Fibroblast of peridontal ligament (primary cell): Measurements from ENCODE around the gene TTC39A.
"Not testable (repeated sequence)": the region's sequence is repeated elsewhere in the genome, so short reads cannot be mapped to it uniquely, and the experiment has no call there.

ENCODE experiments used
- DNase-seq: peaks from one replicate; pipeline ENCODE4 v3.0.0-alpha.2; 2010; ENCODE audit errors: extremely low read depth

Gene TTC39A

GRCh38 chr1:51266791-51267190 lies 63.6 kb downstream of the TTC39A start:
- DNase-seq: no peak

DNA sequence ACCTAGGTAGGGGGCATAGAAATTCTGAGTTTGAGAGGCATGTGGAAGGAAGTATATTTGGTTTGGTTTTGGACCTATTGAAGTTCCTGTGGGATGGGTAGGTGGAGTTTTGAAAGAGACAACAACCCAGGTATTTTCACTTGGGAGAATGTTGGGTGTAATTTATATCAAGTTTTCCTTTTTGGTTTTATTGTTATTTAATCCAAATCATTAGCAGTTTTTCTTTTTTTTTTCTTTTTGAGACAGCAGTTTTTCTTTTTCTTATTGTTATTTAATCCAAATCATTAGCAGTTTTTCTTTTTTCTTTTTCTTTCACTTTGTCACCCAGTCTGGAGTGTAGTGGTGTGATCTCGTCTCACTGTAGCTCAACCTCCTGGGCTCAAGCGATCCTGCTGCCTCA lies 64.2 kb downstream of the TTC39A start:
- DNase-seq: no peak

DNA sequence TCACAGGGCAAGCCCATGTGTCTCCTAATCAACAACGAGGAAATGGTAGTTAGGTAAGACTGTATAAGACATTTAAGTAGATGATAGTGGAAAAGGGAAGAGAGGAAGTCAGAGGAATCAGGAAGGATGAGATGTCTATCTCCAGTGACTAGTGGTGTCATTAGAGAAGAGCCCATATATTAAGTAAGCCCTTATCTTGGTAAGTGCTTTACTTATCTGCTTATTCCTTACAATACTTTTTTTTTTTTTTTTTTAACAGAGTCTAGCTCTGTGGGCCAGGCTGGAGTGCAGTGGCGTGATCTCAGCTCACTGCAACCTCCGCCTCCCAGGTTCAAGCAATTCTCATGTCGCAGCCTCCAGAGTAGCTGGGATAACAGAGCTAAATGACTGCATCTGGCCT lies 64.7 kb downstream of the TTC39A start:
- DNase-seq: no peak

- peak; percentile 96 for DNase-seq
These were observed 65.9 kb downstream of the TTC39A start for GRCh38 chr1:51264451-51264850.

GRCh38 chr1:51263147-51263877 lies 67.0 kb downstream of the TTC39A start:
- DNase-seq: no peak

- no peak for DNase-seq
These were observed 75.0 kb downstream of the TTC39A start for GRCh38 chr1:51255331-51255730.

DNA sequence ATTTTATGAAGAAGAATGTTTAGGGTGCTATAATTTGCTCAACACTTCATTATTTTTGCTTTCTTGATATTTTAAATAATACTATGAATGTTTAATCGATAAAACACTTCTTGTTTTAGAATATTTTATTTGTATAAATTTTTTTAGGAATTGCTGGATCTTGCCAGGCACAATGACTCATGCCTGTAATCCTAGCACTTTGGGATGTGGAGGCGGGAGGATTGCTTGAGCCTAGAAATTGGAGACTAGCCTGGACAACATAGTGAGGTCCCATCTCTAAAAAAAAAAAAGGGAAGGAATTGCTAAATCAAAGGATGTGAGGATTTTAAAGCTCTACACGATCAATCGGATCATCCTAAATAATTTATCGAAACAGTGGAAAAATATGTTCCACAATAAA lies 76.7 kb downstream of the TTC39A start:
- peak; percentile 49 for DNase-seq

DNA sequence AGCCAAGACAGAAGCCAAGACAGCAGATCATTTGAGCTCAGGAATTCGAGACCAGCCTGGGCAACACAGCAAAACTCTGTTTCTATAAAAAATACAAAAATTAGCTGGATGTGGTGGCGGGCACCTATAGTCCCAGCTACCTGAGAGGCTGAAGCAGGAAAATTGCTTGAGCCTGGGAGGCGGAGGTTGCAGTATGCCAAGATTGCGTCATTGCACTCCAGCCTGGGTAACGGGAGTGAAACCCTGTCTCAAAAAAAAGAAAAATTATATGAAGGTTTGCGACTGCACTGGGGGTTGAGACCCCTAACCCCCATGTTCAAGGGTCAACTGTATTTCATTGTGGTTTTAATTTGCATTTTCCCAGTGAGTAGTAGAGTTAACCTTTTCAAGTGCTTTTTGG lies 78.0 kb downstream of the TTC39A start:
- DNase-seq: no peak

DNA sequence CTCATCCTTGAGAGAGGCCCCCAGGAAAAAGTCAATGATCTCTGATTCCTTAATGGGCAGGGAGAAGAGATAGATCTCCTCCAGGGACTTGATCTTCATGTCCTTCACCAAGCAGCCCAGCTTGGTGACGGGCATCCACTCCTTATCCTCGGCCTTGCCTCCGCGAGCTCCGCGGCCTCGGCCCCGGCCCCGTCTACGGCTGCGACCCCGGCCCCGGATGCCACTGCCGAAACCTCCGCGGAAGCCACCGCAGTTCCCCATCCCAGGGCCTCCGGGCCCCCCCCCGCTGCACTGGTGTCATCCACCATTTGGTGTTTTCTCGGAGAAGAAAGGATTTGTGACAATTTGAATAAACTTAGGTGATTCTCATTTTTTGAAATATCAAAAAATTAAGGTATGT lies 79.2 kb downstream of the TTC39A start:
- not testable (repeated sequence) for DNase-seq

DNA sequence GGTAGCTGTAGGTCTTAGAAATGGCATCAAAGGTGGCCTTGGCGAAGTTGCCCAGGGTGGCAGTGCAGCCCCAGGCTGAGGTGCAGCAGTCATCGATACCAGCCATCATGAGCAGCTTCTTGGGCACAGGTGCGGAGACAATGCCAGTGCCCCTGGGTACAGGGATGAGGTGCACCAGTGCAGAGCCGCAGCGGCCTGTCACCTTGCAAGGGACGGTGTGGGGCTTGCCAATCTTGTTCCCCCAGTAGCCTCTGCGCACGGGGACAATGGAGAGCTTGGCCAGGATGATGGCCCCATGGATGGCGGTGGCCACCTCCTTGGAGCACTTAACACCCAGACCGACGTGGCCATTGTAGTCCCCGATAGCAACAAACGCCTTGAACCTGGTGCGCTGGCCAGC lies 79.6 kb downstream of the TTC39A start:
- DNase-seq: not testable (repeated sequence)

GRCh38 chr1:51249445-51249844 lies 80.9 kb downstream of the TTC39A start:
- DNase-seq: no peak

GRCh38 chr1:51247499-51247898 lies 82.9 kb downstream of the TTC39A start:
- no peak for DNase-seq

DNA sequence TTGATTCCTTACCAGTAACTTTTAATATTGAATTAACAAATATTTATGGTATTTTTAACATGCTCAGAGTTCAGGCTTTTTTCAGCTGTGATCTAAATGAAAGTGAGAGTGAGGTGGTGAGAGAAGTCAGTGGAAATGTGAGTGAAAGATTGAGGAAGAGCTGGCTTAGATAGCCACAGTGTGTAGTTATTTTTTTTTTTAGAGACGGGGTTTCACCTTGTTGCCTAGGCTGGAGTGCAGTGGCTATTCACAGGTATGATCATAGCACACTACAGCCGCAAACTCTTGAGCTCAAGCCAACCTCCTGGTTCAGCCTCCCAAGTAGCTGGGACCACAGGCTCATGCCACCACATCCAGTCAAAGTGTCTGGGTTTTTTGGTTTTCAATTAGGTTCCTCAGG lies 83.3 kb downstream of the TTC39A start:
- no peak for DNase-seq

- DNase-seq: no peak
These were observed 87.8 kb downstream of the TTC39A start for GRCh38 chr1:51242546-51242945.

GRCh38 chr1:51241119-51241518 lies 89.2 kb downstream of the TTC39A start:
- DNase-seq: no peak

DNA sequence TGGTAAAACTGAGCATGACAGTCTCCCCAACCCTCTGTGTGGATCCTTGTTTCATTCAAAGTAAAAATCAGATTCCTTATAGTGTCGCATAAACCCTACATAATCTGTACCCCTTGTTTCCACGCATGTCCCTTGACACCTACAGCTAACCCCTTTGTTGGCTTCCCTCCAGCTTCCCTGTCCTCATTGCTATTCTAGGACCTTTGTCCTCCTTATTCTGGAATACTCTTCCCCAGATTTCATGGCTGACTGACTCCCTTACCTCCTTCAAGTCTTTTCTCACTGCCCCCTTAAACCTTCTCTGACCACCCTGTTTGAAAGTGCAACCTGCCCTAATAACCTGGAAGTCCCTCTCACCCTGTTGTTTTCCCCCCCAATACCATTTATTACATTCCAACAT lies 90.3 kb downstream of the TTC39A start:
- DNase-seq: no peak

DNA sequence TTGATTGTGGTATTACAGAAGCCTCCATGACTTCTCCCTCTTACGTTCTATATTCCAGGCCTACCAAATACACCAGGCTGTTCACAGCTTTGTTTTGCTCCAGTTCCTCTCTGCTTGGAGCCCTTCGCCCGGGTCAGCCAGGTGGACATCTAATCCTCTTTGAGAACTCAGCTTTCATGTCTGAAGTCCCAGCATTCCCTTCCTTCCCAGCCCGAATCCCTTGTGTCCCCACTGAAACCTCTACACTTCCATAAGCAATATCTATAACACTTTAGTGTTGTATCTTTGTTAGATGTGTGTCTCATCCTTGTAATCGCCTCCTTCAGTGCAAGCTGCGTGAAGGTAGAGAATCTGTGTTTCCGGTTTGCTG lies 92.3 kb downstream of the TTC39A start:
- peak; percentile 13 for DNase-seq

DNA sequence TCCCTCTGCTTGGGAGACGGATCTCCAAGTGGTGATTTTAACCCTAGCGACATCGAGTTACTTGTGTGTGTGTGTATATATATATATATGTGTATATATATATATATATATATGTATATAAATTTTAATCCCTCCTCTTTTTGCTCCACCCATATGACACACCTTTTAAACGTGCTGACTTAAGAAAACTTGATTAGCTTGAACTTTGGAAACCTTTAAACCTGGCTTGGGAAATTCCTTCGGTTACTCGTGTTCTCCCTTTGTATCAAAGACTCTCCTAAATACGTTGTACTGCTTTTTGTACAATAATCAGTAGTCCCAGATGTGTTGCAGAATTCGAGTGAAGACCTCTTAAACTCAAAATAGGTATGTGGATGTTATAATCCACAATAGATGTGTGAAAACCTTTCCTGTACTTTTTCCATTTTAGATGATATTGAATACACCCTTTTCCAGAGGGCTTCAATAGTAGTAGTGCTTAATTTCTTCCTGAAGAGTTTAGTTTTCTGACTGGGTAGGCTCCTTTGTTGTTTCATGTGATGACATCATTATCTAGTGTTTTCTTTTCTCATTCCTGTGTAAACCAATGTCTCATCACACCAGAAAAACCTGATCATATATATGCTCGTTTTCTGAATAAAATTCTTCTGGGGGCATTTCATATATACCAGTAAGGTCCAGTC lies 92.9 kb downstream of the TTC39A start:
- peak; percentile 57 for DNase-seq
